ENCODE results near the gene HHAT. TPM values are rescaled to one million over a fixed set of nuclear protein-coding genes. Genes with fewer than 3 reads are reported as not detected.

Gene HHAT
- polyA plus RNA-seq, 3 donors = 1.1 to 1.6 (median 1.5) TPM

- no CpG with 5 or more reads among the region's 1 CpG for WGBS (ENCODE audit: insufficient coverage)
Measured at GRCh38 chr1:210325026-210325670, 3.6 kb upstream of the HHAT start.

More at GRCh38 chr1:210325026-210325670, 3.6 kb upstream of the HHAT start:
- Histone ChIP-seq H3K27ac (ENCODE audit: low read depth in 1 of 2, low read length in 2 of 2) (no peak overlapping the region), H3K79me2 (ENCODE audit: insufficient read depth, low read length) (no peaks in the 10 kb centered on the region), H3K27me3 (ENCODE audit: control insufficient read depth in 2 of 2, insufficient read depth in 2 of 2, low read length in 2 of 2) (no peaks in the 10 kb centered on the region), H4K20me1 (ENCODE audit: insufficient read depth, low read length) (no peaks in the 10 kb centered on the region), H3K9me3 (replicated peaks in 1 of 2; ENCODE audit: control insufficient read depth in 1 of 2, insufficient read depth in 1 of 2, low read length in 2 of 2) (no peaks in the 10 kb centered on the region), H3K9ac (ENCODE audit: insufficient read depth, low read length, poor library complexity, severe bottlenecking) (no peak overlapping the region), H2AFZ (ENCODE audit: insufficient read depth, low read depth, low read length, poor library complexity, severe bottlenecking) (no peak overlapping the region), H3K36me3 (replicated peaks in 1 of 2; ENCODE audit: control insufficient read depth in 1 of 2, insufficient read depth in 2 of 2, low read length in 2 of 2) (no peaks in the 10 kb centered on the region), H3K4me3 (replicated peaks in 1 of 3; ENCODE audit: low read depth in 2 of 3, low read length in 3 of 3) (no peak overlapping the region), H3K4me1 (ENCODE audit: control insufficient read depth in 1 of 2, insufficient read depth in 2 of 2, low read length in 2 of 2) (peaks cover 13 to 18% of the 10 kb centered on the region in 2 donors), H3K4me2 (replicated peaks; ENCODE audit: extremely low read depth, low read length, poor library complexity, severe bottlenecking) (no peak overlapping the region)
- no peak for TF ChIP-seq CTCF (IDR thresholded peaks at IDR 0.05)
- Mint-ChIP-seq H3K4me3 (no peak overlapping the region), H3K36me3 (no peaks in the 10 kb centered on the region), H3K27ac (no peak overlapping the region), H3K9me3 (peaks cover 0 to 8% (median 5%) of the 10 kb centered on the region in 7 donors), H3K4me1 (peaks cover 14% of the 10 kb centered on the region), H3K27me3 (ENCODE audit: low read depth in 3 of 3) (peaks cover 6 to 9% (median 7%) of the 10 kb centered on the region in 3 donors)
- intact Hi-C loops (cut with micrococcal nuclease) = no loop called here
- DNase-seq = no peak
